GM12878 (cell line): ENCODE data around the gene EVPLL. TPM values are rescaled to one million over a fixed set of nuclear protein-coding genes. Genes with fewer than 3 reads are reported as not detected.
A peak's percentile ranks its signal among the peaks of the same experiment; 100 is the strongest.

ENCODE experiments used
- ATAC-seq: fragments of 200-7000 bp; cut with Tn5 transposase; 3 replicates; pipeline ENCODE4 v1.9.1; 2020; ENCODE audit warnings: mild to moderate bottlenecking, moderate library complexity
- BruUV-seq: library from RNA; stranded (reverse); fragments of 400-500 nt; replicated peaks from 2 replicates; lab custom pipeline; 2021; lab: Mats Ljungman, UMichigan
- CTCF ChIA-PET: fragments of 300-600 bp; sonication (Branson Sonifier 250); formaldehyde crosslinking; extraction: SDS; loops from one replicate; lab custom pipeline; 2021; ENCODE audit warnings: inconsistent platforms; lab: Yijun Ruan, JAX
- POLR2A ChIA-PET: fragments of 350-600 bp; formaldehyde crosslinking; extraction: SDS; loops from one replicate; lab custom pipeline; 2021; ENCODE audit warnings: inconsistent platforms; lab: Charles Lee
- RAD21 ChIA-PET: fragments of 300-600 bp; sonication (Branson Sonifier 250); formaldehyde crosslinking; loops from one replicate; lab custom pipeline; 2023; ENCODE audit warnings: antibody characterized with exemption; ENCODE audit not compliant: unreplicated experiment; lab: Charles Lee
- SMC1A ChIA-PET: fragments of 300-600 bp; sonication (Branson Sonifier 250); formaldehyde crosslinking; loops from one replicate; lab custom pipeline; 2023; ENCODE audit not compliant: unreplicated experiment, uncharacterized antibody; lab: Charles Lee
- DNase-seq: peaks from one replicate; pipeline ENCODE4 v3.0.0-alpha.2; 2011; ENCODE audit warnings: low read depth, low spot score
- FAIRE-seq: peaks from 3 replicates; lab custom pipeline; 2011; peaks lifted over from hg19 to GRCh38; lab: Jason Lieb, UNC
- H2AFZ ChIP-seq: 2 replicates; pipeline ENCODE4 v1.6.0; 2011; ENCODE audit warnings: low read depth, low read length, control low read depth; ENCODE audit not compliant: control insufficient read depth
- H3K27ac ChIP-seq: 2 replicates; pipeline ENCODE4 v1.5.1; 2011; ENCODE audit warnings: control low read depth; ENCODE audit not compliant: control insufficient read depth, insufficient read depth
- H3K27me3 ChIP-seq, 2 experiments: replicated peaks in 1 of 2; 2 replicates each; pipeline versions ENCODE4 v1.6.0 to v1.6.1; 2011; ENCODE audit warnings: low read length in 1 of 2; ENCODE audit not compliant: control insufficient read depth in 2 of 2, insufficient read depth in 2 of 2
- H3K36me3 ChIP-seq, 2 experiments: 2 replicates each; pipeline ENCODE4 v1.5.1; 2011; ENCODE audit warnings: low read length in 1 of 2; ENCODE audit not compliant: control insufficient read depth in 2 of 2, insufficient read depth in 2 of 2
- H3K4me1 ChIP-seq: 2 replicates; pipeline ENCODE4 v1.6.1; 2011; ENCODE audit warnings: mild to moderate bottlenecking, low read length, moderate library complexity, mixed read lengths; ENCODE audit not compliant: control insufficient read depth, insufficient read depth
- H3K4me2 ChIP-seq: 2 replicates; pipeline ENCODE4 v1.6.0; 2011; ENCODE audit warnings: control low read depth; ENCODE audit not compliant: control insufficient read depth, insufficient read depth
- H3K4me3 ChIP-seq: fragments of 200-600 bp; sonication (generic); 2 replicates; pipeline ENCODE4 v1.5.1; 2016
- H3K79me2 ChIP-seq: 2 replicates; pipeline ENCODE4 v1.6.0; 2011; ENCODE audit warnings: low read length; ENCODE audit not compliant: control insufficient read depth, insufficient read depth
- H3K9ac ChIP-seq: 2 replicates; pipeline ENCODE4 v1.8.0; 2011; ENCODE audit warnings: low read length, control low read depth, mixed read lengths; ENCODE audit not compliant: control insufficient read depth, insufficient read depth
- H3K9me3 ChIP-seq: replicated peaks from 3 replicates; pipeline ENCODE4 v1.5.1; 2011; ENCODE audit warnings: mild to moderate bottlenecking, low read length; ENCODE audit not compliant: control insufficient read depth, insufficient read depth
- H4K20me1 ChIP-seq: 2 replicates; pipeline ENCODE4 v1.6.0; 2011; ENCODE audit not compliant: control insufficient read depth, insufficient read depth
- BCL11A ChIP-seq: IDR thresholded peaks from 2 replicates; pipeline ENCODE4 v1.6.1; 2011; ENCODE audit warnings: low read depth, low read length
- BHLHE40 ChIP-seq, 2 experiments: fragments of 450-650 bp in 1 of 2; IDR thresholded peaks; 2 replicates each; pipeline ENCODE4 v1.6.1; 2011 to 2017; ENCODE audit warnings: low read depth in 2 of 2, borderline replicate concordance in 1 of 2, improper control_type of control experiment in 1 of 2, low read length in 1 of 2, mild to moderate bottlenecking in 1 of 2
- IKZF2 ChIP-seq, 2 experiments: fragments of 450-650 bp; IDR thresholded peaks; 2 replicates each; pipeline ENCODE4 v1.6.1; 2017; ENCODE audit warnings: mild to moderate bottlenecking in 2 of 2, moderate library complexity in 2 of 2
- JUNB ChIP-seq: IDR thresholded peaks from 2 replicates; pipeline ENCODE4 v1.6.1; 2016; ENCODE audit warnings: antibody characterized with exemption, mild to moderate bottlenecking
- MEF2B ChIP-seq: fragments of 450-650 bp; IDR thresholded peaks from 2 replicates; pipeline ENCODE4 v1.6.1; 2018; ENCODE audit warnings: mild to moderate bottlenecking, moderate library complexity; ENCODE audit not compliant: partially characterized antibody, poor library complexity, severe bottlenecking
- MTA2 ChIP-seq: fragments of 450-650 bp; IDR thresholded peaks from 2 replicates; pipeline ENCODE4 v1.6.1; 2016; ENCODE audit warnings: low read depth, mild to moderate bottlenecking, moderate library complexity
- PAX5 ChIP-seq: IDR thresholded peaks from 2 replicates; pipeline ENCODE4 v1.6.1; 2011; ENCODE audit warnings: low read depth, low read length, borderline replicate concordance
- SMAD5 ChIP-seq: IDR thresholded peaks from 2 replicates; pipeline ENCODE4 v1.6.1; 2016; ENCODE audit warnings: antibody characterized with exemption, low read depth
- SMC3 ChIP-seq: IDR thresholded peaks from 2 replicates; pipeline ENCODE4 v1.6.1; 2011; ENCODE audit warnings: low read length, improper control_type of control experiment, borderline replicate concordance
- SUZ12 ChIP-seq: fragments of 200-600 bp; sonication (generic); IDR thresholded peaks from one replicate; pipeline ENCODE4 v1.6.1; 2018; ENCODE audit warnings: antibody characterized with exemption, mild to moderate bottlenecking; ENCODE audit not compliant: unreplicated experiment
- ZNF207 ChIP-seq: fragments of 450-650 bp; IDR thresholded peaks from 2 replicates; pipeline ENCODE4 v1.6.1; 2014; ENCODE audit warnings: antibody characterized with exemption, mild to moderate bottlenecking, borderline replicate concordance
- ZNF384 ChIP-seq: IDR thresholded peaks from 2 replicates; pipeline ENCODE4 v1.6.1; 2012; ENCODE audit warnings: low read depth, mild to moderate bottlenecking, low read length, improper control_type of control experiment, borderline replicate concordance
- ZNF622 ChIP-seq: fragments of 450-650 bp; IDR thresholded peaks from 2 replicates; pipeline ENCODE4 v1.6.1; 2017; ENCODE audit warnings: mild to moderate bottlenecking, inconsistent platforms
- ZZZ3 ChIP-seq: IDR thresholded peaks from 2 replicates; pipeline ENCODE4 v1.6.1; 2011; ENCODE audit warnings: low read depth; ENCODE audit not compliant: control insufficient read depth, insufficient read length
- WGBS: methylation state at CpG from one replicate; pipeline ENCODE4 v1.1.6; 2016; ENCODE audit warnings: low lambda C conversion rate; ENCODE audit not compliant: insufficient replicate concordance, insufficient coverage; ENCODE audit errors: missing lambda C conversion rate; 5-methylcytosine and 5-hydroxymethylcytosine counted together
- in situ Hi-C: fragments of 300-500 bp; cut with MboI; formaldehyde crosslinking; loops from 9 replicates; pipeline ENCODE4 v1.14.3; 2018; ENCODE audit warnings: mixed read lengths
- intact Hi-C: fragments of 100-400 bp; cut with micrococcal nuclease; formaldehyde crosslinking; loops from one replicate; pipeline ENCODE4 v1.14.2; 2022; ENCODE audit not compliant: unreplicated experiment
- polyA plus RNA-seq, 11 experiments: library from polyadenylated mRNA; depleted of rRNA in 4 of 11; unstranded in 6 of 11; stranded (reverse) in 5 of 11; fragments of >200 nt; fragmentation: Nextera tagmentation in 4 of 11; fragmentation: Illumina TruSeq in 1 of 11; extraction: Ambion mirVana in 4 of 11; extraction: Trizol in 1 of 11; gene quantifications; 1 replicate in 1 of 11; 2 replicates in 10 of 11; pipeline versions ENCODE4 v1.2.1 to v1.2.3, GENCODE V29; 2011 to 2016; ENCODE audit warnings: inconsistent platforms in 2 of 11, missing spikeins in 2 of 11, low read depth in 1 of 11
- total RNA-seq, 4 experiments: library from RNA; depleted of rRNA in 3 of 4; stranded (reverse); fragments of >200 nt in 3 of 4; fragmentation: Illumina TruSeq in 1 of 4; extraction: Trizol in 1 of 4; gene quantifications; 2 replicates each; pipeline versions ENCODE4 v1.2.1 to v1.2.3, GENCODE V29; 2013 to 2021
- TF ChIP-seq, protein P1 (sequence below): fragments of 450-650 bp; IDR thresholded peaks from 2 replicates; pipeline ENCODE4 v1.6.1; 2017; ENCODE audit warnings: mild to moderate bottlenecking, moderate library complexity
- TF ChIP-seq, protein P2 (sequence below): IDR thresholded peaks from 2 replicates; pipeline ENCODE4 v1.6.1; 2011; ENCODE audit warnings: mild to moderate bottlenecking, low read depth, low read length, moderate library complexity; ENCODE audit not compliant: insufficient replicate concordance
- TF ChIP-seq, protein P3 (sequence below): fragments of 450-650 bp; IDR thresholded peaks from 2 replicates; pipeline ENCODE4 v1.6.1; 2016; ENCODE audit warnings: mild to moderate bottlenecking

Gene EVPLL
- total and polyA plus RNA-seq, 10 of the 15 experiments (the other 5 are each of a cell fraction or from before 2014, with no cell fraction given) = not detected

DNA sequence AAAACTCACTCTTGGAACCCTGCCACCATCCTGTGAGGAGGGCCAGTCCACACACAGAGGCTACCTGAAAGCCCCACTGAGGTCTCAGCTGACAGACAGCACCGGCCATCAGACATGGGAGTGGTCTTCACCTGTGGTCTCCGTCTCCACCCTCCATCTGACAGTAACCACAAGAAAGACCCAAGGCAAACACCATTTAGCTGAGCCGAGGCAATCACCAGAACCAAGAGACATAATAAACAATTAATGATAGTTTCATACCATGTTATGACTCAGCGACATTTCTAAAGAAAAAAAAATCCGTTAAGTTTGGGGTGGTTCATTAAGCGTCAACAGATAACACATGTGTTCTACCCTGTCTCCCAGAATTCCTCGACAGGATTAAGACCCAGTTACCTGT, 6.1 kb upstream of the EVPLL start:
- no TSS peak for BruUV-seq
- Histone ChIP-seq H3K9ac (no peak overlapping the region), H3K79me2 (no peaks in the 10 kb centered on the region), H3K27me3 (no peaks in the 10 kb centered on the region), H3K4me3 (no peak overlapping the region), H3K9me3 (peaks cover 3% of the 10 kb centered on the region; the same call in 1 of the 3 replicates), H3K4me2 (no peak overlapping the region), H3K27ac (no peak overlapping the region), H3K36me3 (no peaks in the 10 kb centered on the region), H2AFZ (no peak overlapping the region), H4K20me1 (no peaks in the 10 kb centered on the region), H3K4me1 (peaks cover 9% of the 10 kb centered on the region)
- DNase-seq (peak; percentile 20), ATAC-seq (peak; percentile 89), FAIRE-seq (no peak)
- in situ Hi-C loops = no loop called here
- ChIA-PET SMC1A (no interaction called here), POLR2A (no interaction called here), CTCF (no interaction called here), RAD21 (no interaction called here)
- intact Hi-C loops = no loop called here
- 7% methylated on average over 7 of the region's 7 CpGs for WGBS
- TF ChIP-seq IKZF2 (IDR thresholded peaks at IDR 0.05) (peak; percentile 19 to 37; a peak in 1 of 4 replicates), BCL11A (peak; percentile 96), SMAD5 (no peak), SUZ12 (no peak), PAX5 (peak; percentile 79), MTA2 (peak; percentile 96), ZNF207 (no peak), JUNB (peak; percentile 67), MEF2B (peak; percentile 11), ZNF384 (peak; percentile 79), ZNF622 (no peak), SMC3 (no peak), ZZZ3 (no peak), BHLHE40 (IDR thresholded peaks at IDR 0.05; ENCODE audit: borderline replicate concordance in 1 of 2, low read depth in 2 of 2, low read length in 1 of 2) (peak in 1 of 2 experiments; percentile 27; a peak in 1 of 4 replicates)
- TF ChIP-seq, protein P1, sequence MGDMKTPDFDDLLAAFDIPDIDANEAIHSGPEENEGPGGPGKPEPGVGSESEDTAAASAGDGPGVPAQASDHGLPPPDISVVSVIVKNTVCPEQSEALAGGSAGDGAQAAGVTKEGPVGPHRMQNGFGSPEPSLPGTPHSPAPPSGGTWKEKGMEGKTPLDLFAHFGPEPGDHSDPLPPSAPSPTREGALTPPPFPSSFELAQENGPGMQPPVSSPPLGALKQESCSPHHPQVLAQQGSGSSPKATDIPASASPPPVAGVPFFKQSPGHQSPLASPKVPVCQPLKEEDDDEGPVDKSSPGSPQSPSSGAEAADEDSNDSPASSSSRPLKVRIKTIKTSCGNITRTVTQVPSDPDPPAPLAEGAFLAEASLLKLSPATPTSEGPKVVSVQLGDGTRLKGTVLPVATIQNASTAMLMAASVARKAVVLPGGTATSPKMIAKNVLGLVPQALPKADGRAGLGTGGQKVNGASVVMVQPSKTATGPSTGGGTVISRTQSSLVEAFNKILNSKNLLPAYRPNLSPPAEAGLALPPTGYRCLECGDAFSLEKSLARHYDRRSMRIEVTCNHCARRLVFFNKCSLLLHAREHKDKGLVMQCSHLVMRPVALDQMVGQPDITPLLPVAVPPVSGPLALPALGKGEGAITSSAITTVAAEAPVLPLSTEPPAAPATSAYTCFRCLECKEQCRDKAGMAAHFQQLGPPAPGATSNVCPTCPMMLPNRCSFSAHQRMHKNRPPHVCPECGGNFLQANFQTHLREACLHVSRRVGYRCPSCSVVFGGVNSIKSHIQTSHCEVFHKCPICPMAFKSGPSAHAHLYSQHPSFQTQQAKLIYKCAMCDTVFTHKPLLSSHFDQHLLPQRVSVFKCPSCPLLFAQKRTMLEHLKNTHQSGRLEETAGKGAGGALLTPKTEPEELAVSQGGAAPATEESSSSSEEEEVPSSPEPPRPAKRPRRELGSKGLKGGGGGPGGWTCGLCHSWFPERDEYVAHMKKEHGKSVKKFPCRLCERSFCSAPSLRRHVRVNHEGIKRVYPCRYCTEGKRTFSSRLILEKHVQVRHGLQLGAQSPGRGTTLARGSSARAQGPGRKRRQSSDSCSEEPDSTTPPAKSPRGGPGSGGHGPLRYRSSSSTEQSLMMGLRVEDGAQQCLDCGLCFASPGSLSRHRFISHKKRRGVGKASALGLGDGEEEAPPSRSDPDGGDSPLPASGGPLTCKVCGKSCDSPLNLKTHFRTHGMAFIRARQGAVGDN = no peak
- TF ChIP-seq, protein P2, sequence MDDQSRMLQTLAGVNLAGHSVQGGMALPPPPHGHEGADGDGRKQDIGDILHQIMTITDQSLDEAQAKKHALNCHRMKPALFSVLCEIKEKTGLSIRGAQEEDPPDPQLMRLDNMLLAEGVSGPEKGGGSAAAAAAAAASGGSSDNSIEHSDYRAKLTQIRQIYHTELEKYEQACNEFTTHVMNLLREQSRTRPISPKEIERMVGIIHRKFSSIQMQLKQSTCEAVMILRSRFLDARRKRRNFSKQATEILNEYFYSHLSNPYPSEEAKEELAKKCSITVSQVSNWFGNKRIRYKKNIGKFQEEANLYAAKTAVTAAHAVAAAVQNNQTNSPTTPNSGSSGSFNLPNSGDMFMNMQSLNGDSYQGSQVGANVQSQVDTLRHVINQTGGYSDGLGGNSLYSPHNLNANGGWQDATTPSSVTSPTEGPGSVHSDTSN = peak; percentile 41
- TF ChIP-seq, protein P3, sequence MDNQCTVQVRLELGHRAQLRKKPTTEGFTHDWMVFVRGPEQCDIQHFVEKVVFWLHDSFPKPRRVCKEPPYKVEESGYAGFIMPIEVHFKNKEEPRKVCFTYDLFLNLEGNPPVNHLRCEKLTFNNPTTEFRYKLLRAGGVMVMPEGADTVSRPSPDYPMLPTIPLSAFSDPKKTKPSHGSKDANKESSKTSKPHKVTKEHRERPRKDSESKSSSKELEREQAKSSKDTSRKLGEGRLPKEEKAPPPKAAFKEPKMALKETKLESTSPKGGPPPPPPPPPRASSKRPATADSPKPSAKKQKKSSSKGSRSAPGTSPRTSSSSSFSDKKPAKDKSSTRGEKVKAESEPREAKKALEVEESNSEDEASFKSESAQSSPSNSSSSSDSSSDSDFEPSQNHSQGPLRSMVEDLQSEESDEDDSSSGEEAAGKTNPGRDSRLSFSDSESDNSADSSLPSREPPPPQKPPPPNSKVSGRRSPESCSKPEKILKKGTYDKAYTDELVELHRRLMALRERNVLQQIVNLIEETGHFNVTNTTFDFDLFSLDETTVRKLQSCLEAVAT = peak; percentile 55
